ENCODE results near the gene HAUS2. TPM values are rescaled to one million over a fixed set of nuclear protein-coding genes. Genes with fewer than 3 reads are reported as not detected.

The HAUS2 gene
- total RNA-seq, 1 donor from 2014 or later: 60.7 TPM

- DNase-seq (ENCODE audit: low spot score in 2 of 2): no peak
- no peak for FAIRE-seq
Measured at GRCh38 chr15:42604894-42605744, 56.5 kb downstream of the HAUS2 start.

GRCh38 chr15:42605796-42606195 lies 57.2 kb downstream of the HAUS2 start:
- DNase-seq (ENCODE audit: low spot score in 2 of 2) (no peak), FAIRE-seq (no peak)

- FAIRE-seq (no peak), DNase-seq (ENCODE audit: low spot score in 2 of 2) (no peak)
Measured at GRCh38 chr15:42608110-42608531, 59.5 kb downstream of the HAUS2 start.

DNA sequence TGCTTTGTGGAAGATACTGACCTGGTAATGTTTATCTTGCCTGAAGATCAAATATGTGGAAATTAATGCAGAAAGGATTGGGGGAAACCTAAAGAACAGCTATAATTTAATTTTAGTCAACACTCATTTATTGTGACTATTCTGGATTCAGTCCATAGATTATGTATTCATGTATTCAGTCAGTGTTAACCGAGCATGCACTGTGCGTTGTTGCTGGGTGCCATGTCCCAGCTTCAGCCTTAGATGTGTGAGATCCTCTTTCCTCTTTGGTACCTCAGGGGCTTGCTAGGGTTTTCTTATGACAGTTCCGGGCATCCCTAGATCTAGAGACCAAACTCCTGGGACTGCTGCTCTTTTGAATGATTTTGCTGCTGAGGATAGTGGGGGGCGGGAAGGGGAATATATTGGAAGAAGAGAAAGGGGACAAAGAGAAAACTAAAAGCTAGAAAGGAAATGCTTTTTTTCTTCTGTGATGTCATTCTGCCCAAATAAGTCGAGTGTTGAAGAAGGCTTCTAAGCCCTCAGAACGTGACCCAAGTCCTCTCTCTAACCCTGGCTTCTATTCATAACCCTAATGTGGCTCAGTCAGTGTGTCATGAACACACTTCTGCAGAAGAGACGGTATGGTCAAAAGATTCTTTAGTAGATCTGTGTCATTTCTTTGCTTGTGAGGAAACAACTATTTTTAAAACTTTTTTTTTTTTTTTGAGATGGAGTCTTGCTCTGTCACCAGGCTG lies 60.3 kb downstream of the HAUS2 start:
- DNase-seq (ENCODE audit: low spot score in 2 of 2): no peak
- FAIRE-seq: no peak

DNA sequence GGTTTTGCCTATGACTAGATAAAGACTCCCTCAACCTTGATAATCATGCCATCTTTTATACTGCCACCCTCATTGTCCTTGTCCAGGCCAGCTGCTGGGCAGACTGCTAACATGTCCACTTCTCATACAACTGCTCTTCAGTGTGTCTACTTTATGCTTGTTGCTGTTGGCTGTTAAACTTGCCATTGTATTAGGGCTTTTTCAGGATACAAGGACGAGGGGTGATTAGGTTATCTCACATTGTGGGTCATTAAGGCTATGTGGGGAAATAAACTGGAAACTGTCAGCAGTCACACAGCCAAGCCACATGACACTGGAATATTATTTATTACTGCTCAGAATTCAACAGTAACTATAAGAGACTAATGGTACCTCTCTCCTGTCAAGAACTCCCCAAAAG lies 62.9 kb downstream of the HAUS2 start:
- DNase-seq (ENCODE audit: low spot score in 2 of 2) (no peak), FAIRE-seq (no peak)

- DNase-seq (ENCODE audit: low spot score in 2 of 2): no peak
- no peak for FAIRE-seq
Measured at GRCh38 chr15:42612367-42612912, 63.8 kb downstream of the HAUS2 start.

GRCh38 chr15:42616107-42616506 lies 67.5 kb downstream of the HAUS2 start:
- DNase-seq (ENCODE audit: low spot score in 2 of 2): no peak
- no peak for FAIRE-seq

Other genes starting within 250 kb of the HAUS2 start
- 2.0 TPM for gene CAPN3, start 189.3 kb upstream of the HAUS2 start, total RNA-seq
- gene ZNF106, start 57.7 kb upstream of the HAUS2 start, total RNA-seq: 39.1 TPM
- gene SNAP23, start 53.2 kb upstream of the HAUS2 start, total RNA-seq: 22.4 TPM
- gene LRRC57, start within 50 bp of the HAUS2 start, total RNA-seq: 14.3 TPM
- gene STARD9, start 26.8 kb downstream of the HAUS2 start, total RNA-seq: 5.3 TPM
- 9.8 TPM for gene CDAN1, start 188.3 kb downstream of the HAUS2 start, total RNA-seq

All from frontal cortex (tissue), 4 donors.